VCaP (cell line): ENCODE measurements around the gene WDR6.

ENCODE experiments used
- H3K27ac ChIP-seq: fragments of 450-650 bp; 2 replicates; pipeline ENCODE4 v1.5.1; 2017
- CTCF ChIP-seq: fragments of 450-650 bp; conservative IDR thresholded peaks from 2 replicates; pipeline ENCODE4 v1.5.1; 2017; ENCODE audit warnings: mild to moderate bottlenecking, moderate library complexity

Gene WDR6

GRCh38 chr3:49027634-49028033 is 20.4 kb downstream of the WDR6 start:
- no peak for TF ChIP-seq CTCF
- H3K27ac ChIP-seq: peak overlapping the region; percentile 99

- no peak for TF ChIP-seq CTCF
- peak overlapping the region; percentile 99 for H3K27ac ChIP-seq
Observed at GRCh38 chr3:49028298-49028672, 21.1 kb downstream of the WDR6 start.

GRCh38 chr3:49028673-49029562 is 21.7 kb downstream of the WDR6 start, which contains the start of gene IMPDH2:
Gene IMPDH2 (minus strand): TSS chr3:49029398. CDS start chr3:49029350, 48 bp downstream.
- H3K27ac ChIP-seq: peak within 1 kb of the TSS; percentile 99

GRCh38 chr3:49029563-49029884 is 22.3 kb downstream of the WDR6 start:
- no peak for TF ChIP-seq CTCF
- H3K27ac ChIP-seq: peak overlapping the region; percentile 99

More at GRCh38 chr3:49028673-49029562, 21.7 kb downstream of the WDR6 start, which contains the start of gene IMPDH2:
- no peak for TF ChIP-seq CTCF

- no peak for TF ChIP-seq CTCF
- peak overlapping the region; percentile 99 for H3K27ac ChIP-seq
Observed at GRCh38 chr3:49030321-49030720, 23.1 kb downstream of the WDR6 start.

- TF ChIP-seq CTCF: no peak
- no peak overlapping the region for H3K27ac ChIP-seq
Observed at GRCh38 chr3:49032646-49033304, 25.6 kb downstream of the WDR6 start.

- H3K27ac ChIP-seq: no peak overlapping the region
- TF ChIP-seq CTCF: no peak
Observed at GRCh38 chr3:49034650-49035049, 27.5 kb downstream of the WDR6 start.
